Measurements from ENCODE around the gene GOLPH3L.
"Not testable (repeated sequence)": the region's sequence is repeated elsewhere in the genome, so short reads cannot be mapped to it uniquely, and the experiment has no call there.

GOLPH3L gene

GRCh38 chr1:150613061-150613920 is 83.7 kb downstream of the GOLPH3L start:
- DNase-seq: peak; percentile 54

GRCh38 chr1:150612014-150612345 is 85.0 kb downstream of the GOLPH3L start:
- DNase-seq: no peak

GRCh38 chr1:150610576-150610975 is 86.4 kb downstream of the GOLPH3L start:
- DNase-seq: no peak

GRCh38 chr1:150609732-150610131 is 87.2 kb downstream of the GOLPH3L start:
- no peak for DNase-seq

- no peak for DNase-seq
Measured at GRCh38 chr1:150606463-150607142, 90.4 kb downstream of the GOLPH3L start.

GRCh38 chr1:150605451-150605731 is 91.6 kb downstream of the GOLPH3L start:
- not testable (repeated sequence) for DNase-seq

- DNase-seq: no peak
Measured at GRCh38 chr1:150604226-150604588, 92.7 kb downstream of the GOLPH3L start.

GRCh38 chr1:150603711-150604110 is 93.2 kb downstream of the GOLPH3L start:
- no peak for DNase-seq

GRCh38 chr1:150602372-150602771 is 94.6 kb downstream of the GOLPH3L start:
- not testable (repeated sequence) for DNase-seq

- no peak for DNase-seq
Measured at GRCh38 chr1:150601540-150601939, 95.4 kb downstream of the GOLPH3L start.

- DNase-seq: not testable (repeated sequence)
Measured at GRCh38 chr1:150598346-150598745, 98.6 kb downstream of the GOLPH3L start.

GRCh38 chr1:150596976-150597375 is 100.0 kb downstream of the GOLPH3L start:
- no peak for DNase-seq

All from effector CD4-positive, alpha-beta T cell (primary cell).